ENCODE measurements around the gene DHDDS.

GRCh38 chr1:26434161-26434752 lies 2.1 kb downstream of the DHDDS start:
- TF ChIP-seq CTCF (IDR thresholded peaks at IDR 0.05): no peak
- TF ChIP-seq ZFX (IDR thresholded peaks at IDR 0.05; ENCODE audit: borderline replicate concordance): no peak

All from 22Rv1 (cell line).